Loucy (cell line): ENCODE results near the gene LHFPL2.

Source experiments
- H2AFZ ChIP-seq: fragments of 200-600 bp; sonication (generic); 2 replicates; pipeline ENCODE4 v1.6.0; 2016; ENCODE audit warnings: antibody characterized with exemption, mild to moderate bottlenecking, low read length, moderate library complexity
- H3F3A ChIP-seq: fragments of 200-600 bp; 2 replicates; pipeline ENCODE4 v1.6.0; 2016; ENCODE audit warnings: antibody characterized with exemption, low read depth, mild to moderate bottlenecking
- H3K27me3 ChIP-seq: fragments of 200-600 bp; sonication (generic); 2 replicates; pipeline ENCODE4 v1.6.1; 2014; ENCODE audit warnings: low read length, mild to moderate bottlenecking; ENCODE audit not compliant: insufficient read depth, poor library complexity, severe bottlenecking
- H3K36me3 ChIP-seq: fragments of 200-600 bp; sonication (generic); 2 replicates; pipeline ENCODE4 v1.6.1; 2016; ENCODE audit warnings: low read length; ENCODE audit not compliant: insufficient read depth
- H3K4me1 ChIP-seq: fragments of 200-600 bp; sonication (generic); 2 replicates; pipeline ENCODE4 v1.5.1; 2014; ENCODE audit warnings: low read length, mild to moderate bottlenecking; ENCODE audit not compliant: insufficient read depth, poor library complexity, severe bottlenecking
- H3K4me2 ChIP-seq: fragments of 200-600 bp; sonication (generic); 2 replicates; pipeline ENCODE4 v1.6.0; 2014; ENCODE audit warnings: antibody characterized with exemption, low read length, low read depth, mild to moderate bottlenecking; ENCODE audit not compliant: poor library complexity, severe bottlenecking
- H3K4me3 ChIP-seq: fragments of 200-600 bp; sonication (generic); 2 replicates; pipeline ENCODE4 v1.5.1; 2014; ENCODE audit warnings: low read length, mild to moderate bottlenecking, mixed read lengths; ENCODE audit not compliant: poor library complexity, severe bottlenecking
- H3K79me2 ChIP-seq: fragments of 200-600 bp; sonication (generic); 2 replicates; pipeline ENCODE4 v1.6.1; 2014; ENCODE audit warnings: low read length; ENCODE audit not compliant: insufficient read depth
- H3K9ac ChIP-seq: fragments of 200-600 bp; sonication (generic); 2 replicates; pipeline ENCODE4 v1.6.0; 2014; ENCODE audit warnings: mild to moderate bottlenecking, low read depth, low read length, moderate library complexity; ENCODE audit not compliant: poor library complexity, severe bottlenecking
- H3K9me2 ChIP-seq: fragments of 200-600 bp; sonication (generic); replicated peaks from 2 replicates; pipeline ENCODE4 v1.6.1; 2016; ENCODE audit warnings: low read depth, low read length, mixed read lengths
- H3K9me3 ChIP-seq: fragments of 200-600 bp; sonication (generic); 2 replicates; pipeline ENCODE4 v1.6.1; 2014; ENCODE audit warnings: mild to moderate bottlenecking, antibody characterized with exemption, low read length, low read depth; ENCODE audit not compliant: insufficient read depth
- H4K20me1 ChIP-seq: fragments of 200-600 bp; sonication (generic); 2 replicates; pipeline ENCODE4 v1.6.0; 2014; ENCODE audit warnings: antibody characterized with exemption, low read length, mild to moderate bottlenecking; ENCODE audit not compliant: insufficient read depth, poor library complexity, severe bottlenecking
- EZH2phosphoT487 ChIP-seq: fragments of 200-600 bp; IDR thresholded peaks from 2 replicates; pipeline ENCODE4 v1.6.1; 2018; ENCODE audit warnings: antibody characterized with exemption, mild to moderate bottlenecking, moderate library complexity, borderline replicate concordance
- TF ChIP-seq, protein P1 (sequence below): fragments of 200-600 bp; sonication (generic); conservative IDR thresholded peaks from 2 replicates; pipeline ENCODE4 v1.5.1; 2014; ENCODE audit warnings: mild to moderate bottlenecking, antibody characterized with exemption, low read length

The LHFPL2 gene

DNA sequence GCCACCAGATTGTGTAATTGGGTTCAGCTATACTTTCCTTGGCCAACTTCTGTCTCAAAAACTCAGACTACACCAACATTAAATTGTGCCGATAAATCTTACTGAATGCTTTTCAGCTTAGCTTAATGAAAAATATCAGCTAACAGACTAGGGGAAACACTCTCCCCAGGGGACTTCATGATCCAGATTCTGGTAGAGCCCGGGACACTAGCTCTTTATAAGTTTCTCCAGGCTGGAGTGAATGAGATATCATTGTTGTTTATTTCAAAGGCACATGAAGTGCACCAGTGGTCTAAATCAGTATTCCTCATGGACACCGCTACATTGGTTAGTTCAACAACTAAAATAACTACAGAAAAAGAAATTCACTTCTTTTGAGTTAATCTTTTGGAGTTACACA, 10.5 kb upstream of the LHFPL2 start:
- no peaks in the 10 kb centered on the region for H3K9me3 ChIP-seq
- H3K4me3 ChIP-seq: no peak overlapping the region
- TF ChIP-seq EZH2phosphoT487: no peak
- TF ChIP-seq, protein P1, sequence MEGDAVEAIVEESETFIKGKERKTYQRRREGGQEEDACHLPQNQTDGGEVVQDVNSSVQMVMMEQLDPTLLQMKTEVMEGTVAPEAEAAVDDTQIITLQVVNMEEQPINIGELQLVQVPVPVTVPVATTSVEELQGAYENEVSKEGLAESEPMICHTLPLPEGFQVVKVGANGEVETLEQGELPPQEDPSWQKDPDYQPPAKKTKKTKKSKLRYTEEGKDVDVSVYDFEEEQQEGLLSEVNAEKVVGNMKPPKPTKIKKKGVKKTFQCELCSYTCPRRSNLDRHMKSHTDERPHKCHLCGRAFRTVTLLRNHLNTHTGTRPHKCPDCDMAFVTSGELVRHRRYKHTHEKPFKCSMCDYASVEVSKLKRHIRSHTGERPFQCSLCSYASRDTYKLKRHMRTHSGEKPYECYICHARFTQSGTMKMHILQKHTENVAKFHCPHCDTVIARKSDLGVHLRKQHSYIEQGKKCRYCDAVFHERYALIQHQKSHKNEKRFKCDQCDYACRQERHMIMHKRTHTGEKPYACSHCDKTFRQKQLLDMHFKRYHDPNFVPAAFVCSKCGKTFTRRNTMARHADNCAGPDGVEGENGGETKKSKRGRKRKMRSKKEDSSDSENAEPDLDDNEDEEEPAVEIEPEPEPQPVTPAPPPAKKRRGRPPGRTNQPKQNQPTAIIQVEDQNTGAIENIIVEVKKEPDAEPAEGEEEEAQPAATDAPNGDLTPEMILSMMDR: no peak
- H3K27me3 ChIP-seq: no peaks in the 10 kb centered on the region
- H3K79me2 ChIP-seq: no peaks in the 10 kb centered on the region
- no peak overlapping the region for H2AFZ ChIP-seq
- H4K20me1 ChIP-seq: no peaks in the 10 kb centered on the region
- H3K4me1 ChIP-seq: no peaks in the 10 kb centered on the region
- no peak overlapping the region for H3K4me2 ChIP-seq
- no peaks in the 10 kb centered on the region for H3F3A ChIP-seq
- H3K9ac ChIP-seq: no peak overlapping the region
- no peaks in the 10 kb centered on the region for H3K9me2 ChIP-seq
- no peaks in the 10 kb centered on the region for H3K36me3 ChIP-seq

DNA sequence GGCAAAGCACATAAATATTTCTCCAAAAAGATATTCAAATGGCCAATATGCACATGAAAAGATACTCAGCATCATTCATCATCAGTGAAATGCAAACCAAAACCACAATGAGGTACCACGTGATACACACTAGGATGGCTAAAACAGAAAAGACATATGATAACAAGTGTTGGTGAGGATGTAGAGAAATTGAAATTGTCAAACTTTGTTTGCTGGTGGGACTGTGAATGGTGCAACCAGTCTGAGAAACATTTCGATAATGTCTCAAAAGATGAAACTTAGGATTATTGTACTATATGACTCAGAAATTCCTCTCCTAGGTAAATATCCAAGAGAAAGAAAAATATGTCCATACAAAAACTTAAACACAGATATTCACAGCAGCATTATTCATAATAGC, 8.6 kb upstream of the LHFPL2 start:
- H3K79me2 ChIP-seq: no peaks in the 10 kb centered on the region
- H3K4me1 ChIP-seq: no peaks in the 10 kb centered on the region
- H3K9me2 ChIP-seq: no peaks in the 10 kb centered on the region
- no peaks in the 10 kb centered on the region for H3F3A ChIP-seq
- H3K4me3 ChIP-seq: no peak overlapping the region
- no peak overlapping the region for H2AFZ ChIP-seq
- TF ChIP-seq, protein P1: no peak
- no peak for TF ChIP-seq EZH2phosphoT487
- no peaks in the 10 kb centered on the region for H3K9me3 ChIP-seq
- no peak overlapping the region for H3K9ac ChIP-seq
- no peaks in the 10 kb centered on the region for H3K36me3 ChIP-seq
- H3K27me3 ChIP-seq: no peaks in the 10 kb centered on the region
- no peaks in the 10 kb centered on the region for H4K20me1 ChIP-seq
- H3K4me2 ChIP-seq: no peak overlapping the region

DNA sequence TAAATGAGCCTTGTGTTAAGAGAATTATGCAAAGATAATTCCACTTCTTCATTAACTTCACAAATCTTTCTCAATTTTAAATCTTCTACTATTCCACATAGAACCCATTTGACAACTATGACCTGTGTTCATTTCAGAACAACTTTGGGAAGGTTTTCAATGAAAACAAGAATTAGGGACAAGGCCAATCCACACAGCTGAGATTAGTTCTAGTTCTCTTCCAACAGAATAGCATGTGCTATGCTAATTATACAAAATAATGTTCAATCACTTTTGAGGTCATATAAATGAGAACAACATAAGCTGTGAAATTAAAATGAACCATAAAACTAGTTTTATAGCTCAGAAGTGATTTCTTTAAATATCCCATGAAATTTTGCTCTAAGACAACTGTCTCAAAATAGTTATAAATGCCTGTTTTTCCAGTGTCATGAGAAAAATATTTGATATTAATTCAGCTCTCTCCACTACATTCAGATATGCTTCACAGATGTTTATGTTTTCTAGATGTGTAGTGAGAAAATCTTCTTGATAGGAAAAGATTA, 7.2 kb upstream of the LHFPL2 start:
- no peaks in the 10 kb centered on the region for H3K79me2 ChIP-seq
- no peaks in the 10 kb centered on the region for H3K4me1 ChIP-seq
- H2AFZ ChIP-seq: no peak overlapping the region
- no peaks in the 10 kb centered on the region for H3K36me3 ChIP-seq
- H3K4me3 ChIP-seq: no peak overlapping the region
- no peaks in the 10 kb centered on the region for H4K20me1 ChIP-seq
- H3K4me2 ChIP-seq: no peak overlapping the region
- H3K27me3 ChIP-seq: no peaks in the 10 kb centered on the region
- H3K9ac ChIP-seq: no peak overlapping the region
- no peaks in the 10 kb centered on the region for H3F3A ChIP-seq
- no peaks in the 10 kb centered on the region for H3K9me2 ChIP-seq
- no peaks in the 10 kb centered on the region for H3K9me3 ChIP-seq
- TF ChIP-seq EZH2phosphoT487: no peak
- TF ChIP-seq, protein P1: no peak
